Activated CD4-positive, CD25-positive, alpha-beta regulatory T cell treated with anti-CD3 and anti-CD28 coated beads, Interleukin-2, amount 50 U/mL, for 72 hours (primary cell): ENCODE data around the gene HIPK4.
"Not testable (repeated sequence)": the region's sequence is repeated elsewhere in the genome, so short reads cannot be mapped to it uniquely, and the experiment has no call there.

Experiments
- DNase-seq: peaks from one replicate; pipeline ENCODE4 v3.0.0; 2021

The HIPK4 gene

GRCh38 chr19:40415768-40416167 lies 25.8 kb upstream of the HIPK4 start:
- DNase-seq = no peak

- DNase-seq = no peak
Measured at GRCh38 chr19:40414542-40415535, 24.9 kb upstream of the HIPK4 start.

- DNase-seq = no peak
Measured at GRCh38 chr19:40413291-40413845, 23.4 kb upstream of the HIPK4 start, which contains the start of gene PRX. Gene PRX, minus strand, starts transcription at chr19:40413378. Its CDS starts 5,446 bp downstream, at chr19:40407932.

- no peak for DNase-seq
Measured at GRCh38 chr19:40412866-40413265, 22.9 kb upstream of the HIPK4 start.

GRCh38 chr19:40411958-40412499 lies 22.0 kb upstream of the HIPK4 start:
- no peak for DNase-seq

DNA sequence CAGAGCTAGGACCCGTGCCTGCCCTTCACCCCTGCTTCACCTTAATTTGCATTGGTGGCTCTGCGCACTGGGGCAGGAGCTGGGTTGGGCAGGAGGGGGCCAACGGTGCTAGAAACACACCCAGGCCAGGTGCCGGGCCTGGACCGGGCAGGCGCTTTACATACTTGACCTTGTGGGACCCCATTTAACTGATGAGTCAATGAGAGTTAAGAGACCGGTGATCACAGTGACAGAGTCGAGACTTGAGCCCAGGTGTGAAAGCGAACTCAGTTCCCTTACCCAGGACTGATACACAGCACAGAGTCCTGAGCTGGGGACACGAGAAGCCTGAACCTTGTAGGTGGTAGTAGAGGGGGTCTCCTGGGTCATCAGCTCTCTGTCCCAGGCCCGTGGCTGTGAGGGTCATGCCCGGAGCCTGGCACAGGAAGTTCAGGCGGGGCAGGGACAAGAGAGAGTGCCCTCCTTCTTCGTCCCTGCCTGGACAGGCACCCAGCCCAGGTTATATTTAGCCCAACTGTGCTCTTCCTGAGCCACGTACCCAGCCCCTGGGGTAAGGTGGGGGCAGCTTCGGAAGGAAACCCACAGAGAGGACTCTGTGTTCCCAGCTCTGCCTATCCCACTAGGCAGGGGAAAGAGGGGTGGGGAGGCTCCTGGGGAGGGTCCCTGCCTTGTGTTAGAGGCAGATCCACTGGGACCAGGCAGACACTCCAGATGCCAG lies 21.3 kb upstream of the HIPK4 start:
- no peak for DNase-seq

- DNase-seq = no peak
Measured at GRCh38 chr19:40410030-40410389, 20.0 kb upstream of the HIPK4 start.

- DNase-seq = not testable (repeated sequence)
Measured at GRCh38 chr19:40408598-40408925, 18.6 kb upstream of the HIPK4 start.

- DNase-seq = no peak
Measured at GRCh38 chr19:40407714-40408597, 18.0 kb upstream of the HIPK4 start.

- peak; percentile 84 for DNase-seq
Measured at GRCh38 chr19:40403262-40403984, 13.4 kb upstream of the HIPK4 start.

GRCh38 chr19:40400559-40400958 lies 10.6 kb upstream of the HIPK4 start:
- DNase-seq = no peak

DNA sequence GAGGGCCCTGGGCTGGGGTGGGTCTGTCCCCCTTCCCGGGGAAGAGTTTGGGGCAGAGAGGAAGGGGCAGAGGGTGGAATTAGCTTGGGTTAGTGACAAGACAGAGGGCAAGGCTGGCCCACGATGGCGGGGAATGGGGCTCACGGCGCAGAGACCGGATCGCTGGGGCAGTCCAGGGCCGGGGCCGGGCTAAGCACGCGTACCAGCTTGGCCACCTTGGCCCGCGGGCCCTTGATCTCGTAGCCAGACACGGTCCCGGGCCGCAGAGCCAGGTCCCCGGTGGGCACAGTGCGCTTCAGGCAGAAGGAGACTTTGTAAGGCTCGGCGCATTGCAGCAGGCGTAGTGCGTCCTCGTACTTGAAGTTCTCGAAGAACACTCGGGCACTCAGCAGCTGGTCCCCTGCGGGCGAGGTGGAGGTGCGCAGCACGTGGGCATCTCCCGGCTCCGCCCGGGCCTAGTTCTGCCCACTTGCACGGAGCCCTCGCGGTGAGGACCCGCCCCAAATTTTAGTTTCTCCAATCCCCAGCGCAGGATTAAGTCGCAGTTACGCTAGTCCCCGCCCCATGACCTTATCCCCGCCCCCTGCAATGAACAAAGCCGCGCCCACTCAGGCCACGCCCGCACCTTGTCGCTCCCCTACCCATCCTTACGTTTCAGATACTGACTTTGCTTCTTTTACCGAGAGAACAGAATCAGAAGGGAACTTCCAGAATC lies 8.6 kb upstream of the HIPK4 start:
- DNase-seq = peak; percentile 61

- no peak for DNase-seq
Measured at GRCh38 chr19:40397568-40397906, 7.6 kb upstream of the HIPK4 start.

DNA sequence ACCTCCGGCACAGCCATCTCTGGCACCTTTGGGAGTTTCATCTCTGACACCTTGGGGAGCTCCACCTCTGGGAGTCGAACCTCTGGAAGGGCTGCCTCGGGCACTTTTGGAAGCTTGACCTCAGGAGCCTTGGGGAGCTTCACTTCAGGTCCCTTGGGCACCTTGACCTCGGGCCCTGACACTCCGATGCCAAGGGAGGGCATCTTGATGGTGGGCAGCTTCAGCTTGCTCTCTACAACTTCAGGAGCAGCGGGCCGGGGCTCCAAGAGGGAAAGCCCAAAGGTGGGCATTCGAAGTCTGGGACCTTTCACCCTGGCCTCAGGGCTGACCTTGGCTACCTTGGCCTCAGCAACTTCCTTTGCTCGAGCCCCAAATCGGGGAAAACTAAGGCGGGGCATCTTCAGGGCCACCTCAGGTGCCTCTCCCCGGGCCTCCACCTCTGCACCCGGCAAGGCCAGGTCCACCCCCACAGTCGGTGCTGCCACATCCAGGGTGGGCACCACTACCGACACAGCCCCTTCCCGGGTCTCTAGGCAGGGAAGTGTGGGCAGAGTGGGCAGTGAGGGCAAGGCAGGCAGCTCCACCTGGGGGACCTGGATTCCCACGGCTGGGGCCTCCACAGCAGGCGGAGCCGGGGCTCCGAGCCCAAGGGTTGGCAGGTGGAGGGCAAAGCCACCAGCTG lies 7.0 kb upstream of the HIPK4 start:
- no peak for DNase-seq

DNA sequence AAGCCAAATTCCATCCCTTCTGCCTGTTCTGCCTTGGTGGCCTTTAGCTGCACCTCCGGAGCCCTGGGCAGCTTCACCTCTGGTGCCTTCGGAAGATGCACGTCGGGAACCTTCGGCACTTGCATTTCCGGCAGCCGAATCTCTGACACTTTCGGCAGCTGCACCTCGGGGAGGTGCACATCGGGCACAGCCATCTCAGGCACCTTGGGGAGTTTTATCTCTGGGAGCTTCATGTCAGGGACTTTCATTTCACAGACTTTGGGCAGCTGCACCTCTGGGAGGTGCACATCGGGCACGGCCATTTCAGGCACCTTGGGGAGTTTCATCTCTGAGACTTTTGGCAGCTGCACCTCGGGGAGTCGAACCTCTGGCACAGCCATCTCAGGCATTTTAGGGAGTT lies 6.0 kb upstream of the HIPK4 start:
- no peak for DNase-seq

DNA sequence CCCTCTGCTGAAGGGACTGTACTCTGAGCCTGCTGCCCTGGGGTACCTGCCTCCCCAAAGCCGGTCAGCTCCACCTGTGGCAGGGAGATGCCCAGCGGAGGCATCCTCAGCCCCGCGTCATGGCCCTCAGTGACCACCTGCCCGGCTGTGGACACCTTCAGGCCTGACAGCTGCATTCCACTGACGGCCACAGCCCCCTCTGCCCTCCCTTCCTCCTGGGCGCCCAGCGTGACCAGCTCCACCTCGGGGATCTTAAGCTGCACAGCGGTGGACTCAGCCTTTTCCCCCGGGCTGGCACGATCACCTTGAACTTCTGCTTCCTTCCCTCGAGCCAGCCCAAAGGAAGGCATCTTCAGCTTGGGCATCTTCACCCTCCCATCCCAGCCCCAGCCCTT lies 4.8 kb upstream of the HIPK4 start:
- no peak for DNase-seq

DNA sequence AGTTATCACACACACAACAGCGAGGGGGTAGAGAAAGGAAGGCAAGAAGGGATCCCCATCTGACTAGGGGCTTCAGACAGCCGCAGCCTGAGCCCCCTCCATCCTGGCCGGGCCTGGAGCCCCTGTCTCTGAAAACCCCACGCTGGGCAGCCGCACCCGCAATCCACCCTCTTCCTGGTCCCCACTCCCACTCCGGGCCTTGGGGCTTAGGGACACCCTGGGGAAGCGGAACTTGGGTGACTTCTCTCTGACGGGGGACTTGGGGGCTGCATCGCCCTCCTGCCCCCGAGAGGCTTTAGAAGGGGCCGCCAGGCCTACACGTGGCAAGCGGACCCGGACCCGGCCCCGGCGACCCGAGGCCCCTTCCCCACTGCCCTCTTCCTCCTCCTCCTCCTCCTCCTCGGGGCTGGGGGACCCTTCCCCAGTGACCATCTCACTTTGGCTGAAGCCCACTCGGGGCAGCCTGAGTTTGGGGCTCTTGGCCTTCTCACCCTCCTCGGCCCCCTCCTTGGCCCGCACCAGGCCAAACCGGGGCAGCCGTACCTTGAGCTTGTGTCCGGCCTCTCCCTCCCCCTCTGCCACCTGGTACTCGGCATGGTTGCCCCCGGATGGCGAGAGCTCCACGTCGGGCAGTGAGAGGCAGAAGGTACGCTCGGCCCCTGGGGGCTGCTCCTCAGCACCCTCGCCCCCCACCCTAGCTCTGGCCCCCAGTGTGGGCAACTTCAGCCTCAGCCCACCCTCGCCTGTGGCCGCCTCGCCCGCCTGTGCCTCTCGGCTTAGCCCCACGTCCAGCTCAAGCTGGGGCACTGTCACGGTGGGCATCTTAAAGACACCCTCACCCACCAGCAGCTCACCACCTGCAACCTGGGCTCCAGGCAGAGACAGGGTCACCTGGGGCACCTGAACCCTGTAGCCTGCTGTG lies 4.2 kb upstream of the HIPK4 start:
- no peak for DNase-seq

GRCh38 chr19:40392894-40393517 lies 3.0 kb upstream of the HIPK4 start:
- no peak for DNase-seq

DNA sequence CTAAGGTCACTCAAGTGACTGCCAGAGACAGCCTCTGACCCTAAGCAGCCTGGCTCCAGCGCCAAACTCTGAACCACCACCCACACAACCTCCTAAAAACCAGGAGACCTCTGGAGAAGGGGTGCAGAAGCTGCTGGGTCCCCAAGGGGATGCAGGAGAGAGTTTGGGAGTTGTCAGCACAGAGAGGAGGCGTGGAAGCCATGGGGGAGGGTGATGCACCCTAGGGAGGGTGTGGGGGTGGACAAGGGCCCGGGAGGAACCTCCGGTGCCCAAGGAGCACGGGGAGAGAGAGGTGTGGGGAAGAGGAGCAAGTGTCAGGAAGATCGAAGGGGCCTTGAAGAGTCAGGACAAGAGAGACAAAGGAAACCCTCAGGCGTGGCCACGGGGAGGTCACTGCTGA lies 2.1 kb upstream of the HIPK4 start:
- DNase-seq = no peak
